Astrocyte (in vitro differentiated cells and primary cell): ENCODE measurements around the gene TMPRSS7. TPM values are rescaled to one million over a fixed set of nuclear protein-coding genes. Genes with fewer than 3 reads are reported as not detected.

Source experiments
- DNase-seq: peaks from one replicate; pipeline ENCODE4 v3.0.0-alpha.2; 2010; ENCODE audit warnings: low read depth
- FAIRE-seq: peaks from 2 replicates; lab custom pipeline; 2011; peaks lifted over from hg19 to GRCh38; lab: Jason Lieb, UNC
- H2AFZ ChIP-seq: 2 replicates; pipeline ENCODE4 v1.6.0; 2012; ENCODE audit warnings: low read depth, low read length, inconsistent platforms
- H3K27ac ChIP-seq: 2 replicates; pipeline ENCODE4 v1.5.1; 2011; ENCODE audit warnings: low read depth, low read length, inconsistent platforms
- H3K27me3 ChIP-seq: 2 replicates; pipeline ENCODE4 v1.6.0; 2011; ENCODE audit warnings: low read length, inconsistent platforms; ENCODE audit not compliant: insufficient read depth
- H3K36me3 ChIP-seq: 2 replicates; pipeline ENCODE4 v1.5.1; 2011; ENCODE audit warnings: low read length, inconsistent platforms; ENCODE audit not compliant: insufficient read depth
- H3K4me1 ChIP-seq: 2 replicates; pipeline ENCODE4 v1.5.1; 2011; ENCODE audit warnings: low read length, inconsistent platforms; ENCODE audit not compliant: insufficient read depth
- H3K4me2 ChIP-seq: 2 replicates; pipeline ENCODE4 v1.6.0; 2012; ENCODE audit warnings: low read length, inconsistent platforms
- H3K4me3 ChIP-seq: 2 replicates; pipeline ENCODE4 v1.5.1; 2011; ENCODE audit warnings: low read depth, mild to moderate bottlenecking, low read length, inconsistent platforms; ENCODE audit not compliant: insufficient read depth
- H3K79me2 ChIP-seq: 2 replicates; pipeline ENCODE4 v1.6.0; 2012; ENCODE audit warnings: mild to moderate bottlenecking, low read length, inconsistent platforms; ENCODE audit not compliant: insufficient read depth
- H3K9ac ChIP-seq: 2 replicates; pipeline ENCODE4 v1.6.0; 2012; ENCODE audit warnings: mild to moderate bottlenecking, low read length, inconsistent platforms
- H3K9me3 ChIP-seq: 2 replicates; pipeline ENCODE4 v1.5.1; 2012; ENCODE audit warnings: low read depth, mild to moderate bottlenecking, low read length, inconsistent platforms; ENCODE audit not compliant: insufficient read depth
- H4K20me1 ChIP-seq: 2 replicates; pipeline ENCODE4 v1.6.0; 2012; ENCODE audit warnings: low read length, inconsistent platforms; ENCODE audit not compliant: insufficient read depth
- H3K27ac Mint-ChIP-seq: one replicate; pipeline ENCODE4 v1.8.0; 2021; ENCODE audit warnings: mild to moderate bottlenecking, mixed read lengths; ENCODE audit not compliant: unreplicated experiment
- H3K27me3 Mint-ChIP-seq: one replicate; pipeline ENCODE4 v1.8.0; 2021; ENCODE audit warnings: low read depth, mixed read lengths; ENCODE audit not compliant: unreplicated experiment
- H3K36me3 Mint-ChIP-seq: one replicate; pipeline ENCODE4 v1.8.0; 2021; ENCODE audit warnings: low read depth, mixed read lengths; ENCODE audit not compliant: unreplicated experiment
- H3K4me1 Mint-ChIP-seq: one replicate; pipeline ENCODE4 v1.8.0; 2021; ENCODE audit warnings: low read depth, mixed read lengths; ENCODE audit not compliant: unreplicated experiment
- H3K4me3 Mint-ChIP-seq: one replicate; pipeline ENCODE4 v1.8.0; 2021; ENCODE audit warnings: mild to moderate bottlenecking, moderate library complexity, mixed read lengths; ENCODE audit not compliant: unreplicated experiment
- H3K9me3 Mint-ChIP-seq: one replicate; pipeline ENCODE4 v1.8.0; 2021; ENCODE audit warnings: mild to moderate bottlenecking, mixed read lengths; ENCODE audit not compliant: unreplicated experiment
- CTCF ChIP-seq: IDR thresholded peaks from 2 replicates; pipeline ENCODE4 v1.5.1; 2011; ENCODE audit warnings: low read depth, mild to moderate bottlenecking, inconsistent platforms, low read length, moderate library complexity; ENCODE audit not compliant: insufficient read depth
- EZH2 ChIP-seq: IDR thresholded peaks from 2 replicates; pipeline ENCODE4 v1.6.1; 2012; ENCODE audit warnings: mild to moderate bottlenecking, low read length, inconsistent platforms; ENCODE audit not compliant: insufficient read depth
- total RNA-seq: library from RNA; stranded (reverse); gene quantifications from 2 replicates; pipeline ENCODE4 v1.2.1, GENCODE V29; 2021

The TMPRSS7 gene
- total RNA-seq, 1 donor from 2014 or later = not detected

DNA sequence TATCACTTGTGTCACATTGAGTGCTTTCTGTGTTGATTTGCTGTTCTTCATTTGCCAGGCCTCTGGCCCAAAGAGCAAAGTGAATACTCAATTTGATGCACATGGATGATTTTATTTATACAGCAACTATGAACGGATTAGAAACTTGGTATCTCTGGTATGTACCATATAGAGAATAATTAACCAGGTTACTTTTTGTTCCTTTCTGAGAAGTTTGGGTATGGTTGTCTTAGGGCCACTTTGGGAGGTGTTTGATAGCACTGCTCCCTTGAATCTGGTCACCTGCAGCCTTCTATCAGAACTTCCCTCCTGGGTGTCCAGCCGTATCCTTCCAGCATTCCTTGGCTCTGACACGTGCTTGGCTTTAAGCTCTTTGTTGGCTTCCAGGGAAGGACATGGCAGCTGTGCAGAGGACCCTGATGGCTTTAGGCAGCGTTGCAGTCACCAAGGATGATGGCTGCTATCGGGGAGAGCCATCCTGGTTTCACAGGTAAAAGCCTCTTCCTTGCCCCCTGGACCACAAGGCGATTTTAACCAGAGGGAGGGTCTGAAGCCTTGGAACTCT lies 23.1 kb upstream of the TMPRSS7 start:
- Histone ChIP-seq H4K20me1 (no peaks in the 10 kb centered on the region), H3K27me3 (no peaks in the 10 kb centered on the region), H3K4me3 (no peak overlapping the region), H3K9ac (no peak overlapping the region), H3K79me2 (no peaks in the 10 kb centered on the region), H2AFZ (no peak overlapping the region), H3K4me1 (peaks cover 3% of the 10 kb centered on the region), H3K36me3 (peaks cover 12% of the 10 kb centered on the region), H3K27ac (no peak overlapping the region), H3K9me3 (no peaks in the 10 kb centered on the region), H3K4me2 (no peak overlapping the region)
- peaks cover 18% of the 10 kb centered on the region for H3K4me1 Mint-ChIP-seq
- no peaks in the 10 kb centered on the region for H3K27me3 Mint-ChIP-seq
- H3K27ac Mint-ChIP-seq = no peak overlapping the region
- H3K4me3 Mint-ChIP-seq = no peak overlapping the region
- no peak for DNase-seq
- FAIRE-seq = no peak
- TF ChIP-seq CTCF = no peak
- TF ChIP-seq EZH2 = no peak
- no peaks in the 10 kb centered on the region for H3K36me3 Mint-ChIP-seq
- H3K9me3 Mint-ChIP-seq = peaks cover 1% of the 10 kb centered on the region

- H3K27me3 ChIP-seq = no peaks in the 10 kb centered on the region
- DNase-seq (peak; percentile 20), FAIRE-seq (no peak)
- H3K27ac Mint-ChIP-seq = peak overlapping the region; percentile 30
- H2AFZ ChIP-seq = no peak overlapping the region
- H3K27ac ChIP-seq = no peak overlapping the region
- H3K4me1 Mint-ChIP-seq = peaks cover 17% of the 10 kb centered on the region
- no peak overlapping the region for H3K4me3 Mint-ChIP-seq
- no peak for TF ChIP-seq CTCF
- no peak for TF ChIP-seq EZH2
- no peaks in the 10 kb centered on the region for H3K79me2 ChIP-seq
- peaks cover 1% of the 10 kb centered on the region for H3K9me3 Mint-ChIP-seq
- H3K4me1 ChIP-seq = peaks cover 3% of the 10 kb centered on the region
- H3K27me3 Mint-ChIP-seq = no peaks in the 10 kb centered on the region
- no peaks in the 10 kb centered on the region for H4K20me1 ChIP-seq
- no peak overlapping the region for H3K9ac ChIP-seq
- no peak overlapping the region for H3K4me2 ChIP-seq
- no peaks in the 10 kb centered on the region for H3K9me3 ChIP-seq
- no peaks in the 10 kb centered on the region for H3K36me3 Mint-ChIP-seq
- H3K36me3 ChIP-seq = peaks cover 12% of the 10 kb centered on the region
- no peak overlapping the region for H3K4me3 ChIP-seq
Observed at GRCh38 chr3:112012205-112012992, 22.1 kb upstream of the TMPRSS7 start.
